Esophagus squamous epithelium (tissue), 4 donors: ENCODE results near the gene MTF2.

ENCODE experiments used
- CTCF ChIP-seq, 6 experiments: fragments of 450-650 bp in 4 of 6; fragments of 200-600 bp in 2 of 6; sonication (generic) in 2 of 6; IDR thresholded peaks; one replicate each; pipeline ENCODE4 v1.5.1; 2016 to 2019; ENCODE audit warnings: antibody characterized with exemption in 6 of 6, mild to moderate bottlenecking in 4 of 6, moderate library complexity in 4 of 6
- POLR2A ChIP-seq, 4 donors: fragments of 450-650 bp; IDR thresholded peaks; one replicate each; pipeline ENCODE4 v1.6.1; 2017; ENCODE audit warnings: antibody characterized with exemption in 4 of 4, mild to moderate bottlenecking in 4 of 4, moderate library complexity in 3 of 4

GRCh38 chr1:93033029-93033428, 46.1 kb upstream of the MTF2 start:
- TF ChIP-seq POLR2A (IDR thresholded peaks at IDR 0.05), result no peak
- TF ChIP-seq CTCF (IDR thresholded peaks at IDR 0.05), result no peak
